Left hindlimb (tissue), 1 donor: ENCODE measurements around the gene WDFY2.
"Not testable (repeated sequence)": the region's sequence is repeated elsewhere in the genome, so short reads cannot be mapped to it uniquely, and the experiment has no call there.

Source experiments
- DNase-seq: peaks from one replicate; pipeline ENCODE4 v3.0.0-alpha.2; 2018

WDFY2 gene

DNA sequence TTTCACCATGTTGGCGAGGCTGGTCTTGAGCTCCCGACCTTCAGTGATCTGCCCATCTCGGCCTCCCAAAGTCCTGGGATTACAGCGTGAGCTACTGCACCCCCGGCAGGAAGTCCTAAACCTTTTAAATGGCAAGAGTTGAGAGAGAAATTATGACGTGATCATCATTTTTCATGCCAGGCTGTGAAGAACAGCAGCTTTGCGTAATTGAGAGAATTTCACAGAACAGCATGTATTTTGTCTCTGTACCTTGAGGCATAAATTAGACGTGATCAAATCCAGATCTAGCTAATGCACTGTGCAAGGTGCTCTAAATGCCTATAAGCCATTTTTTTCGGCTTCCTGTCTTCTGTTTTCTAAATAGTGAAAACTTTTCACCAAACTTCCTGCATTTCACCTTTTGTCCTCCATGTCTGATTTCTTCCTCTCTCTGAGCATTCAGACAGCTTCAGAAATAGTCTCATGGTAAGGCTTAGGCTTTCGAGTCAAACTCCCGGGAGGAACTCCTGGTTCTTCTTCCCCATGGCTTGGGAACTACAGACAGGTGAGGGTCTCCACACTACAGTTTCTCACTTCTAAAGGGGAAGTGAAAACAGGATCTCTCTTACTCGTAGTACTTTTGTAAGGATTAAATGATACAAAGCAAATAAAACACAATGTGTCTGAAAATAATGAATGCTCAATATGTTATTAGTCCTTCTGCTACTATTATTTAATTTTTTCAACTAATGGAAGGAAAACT lies 51.0 kb downstream of the WDFY2 start:
- no peak for DNase-seq

DNA sequence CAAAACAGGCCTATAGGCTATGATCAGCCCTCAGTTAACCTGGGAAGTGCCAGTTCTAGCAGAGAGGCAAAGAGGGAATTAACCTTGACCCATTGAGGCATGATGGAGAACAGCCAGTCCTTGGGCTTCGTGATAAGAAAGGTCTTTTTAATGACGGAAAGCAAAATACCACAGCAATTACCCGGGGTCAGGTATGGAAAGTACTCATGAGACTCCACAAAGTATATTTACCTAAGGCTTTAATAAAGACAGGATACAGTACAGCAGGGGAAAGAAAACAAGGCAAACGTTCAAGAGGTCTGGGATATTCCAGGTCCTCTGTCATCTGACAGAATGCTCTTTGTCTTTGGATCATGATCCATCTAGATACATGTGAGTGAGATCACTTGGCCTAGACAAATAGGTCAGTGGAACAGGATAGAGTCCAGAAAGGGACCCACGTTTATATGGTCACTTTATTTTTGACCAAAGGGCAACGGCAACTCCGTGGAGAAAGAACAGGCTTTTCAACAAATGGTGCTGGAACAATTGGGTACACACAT lies 52.2 kb downstream of the WDFY2 start:
- DNase-seq = no peak

DNA sequence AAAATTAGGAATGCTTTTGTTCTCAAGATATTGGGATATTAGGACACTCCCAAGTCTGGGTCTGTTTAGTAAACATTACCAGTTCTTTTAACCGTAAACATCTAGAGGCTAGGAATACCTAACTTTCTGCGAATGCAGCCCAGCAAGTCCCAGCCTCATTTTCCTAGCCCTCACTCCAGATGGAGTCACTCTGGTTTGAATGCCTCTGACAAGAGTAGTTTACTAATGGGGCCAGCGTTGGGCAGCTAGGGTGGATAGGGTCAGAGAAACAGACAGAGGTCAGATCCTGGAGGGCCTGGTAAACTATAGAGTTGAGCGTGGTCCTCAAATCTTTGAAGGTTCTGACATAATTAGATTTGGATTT lies 53.6 kb downstream of the WDFY2 start:
- no peak for DNase-seq

DNA sequence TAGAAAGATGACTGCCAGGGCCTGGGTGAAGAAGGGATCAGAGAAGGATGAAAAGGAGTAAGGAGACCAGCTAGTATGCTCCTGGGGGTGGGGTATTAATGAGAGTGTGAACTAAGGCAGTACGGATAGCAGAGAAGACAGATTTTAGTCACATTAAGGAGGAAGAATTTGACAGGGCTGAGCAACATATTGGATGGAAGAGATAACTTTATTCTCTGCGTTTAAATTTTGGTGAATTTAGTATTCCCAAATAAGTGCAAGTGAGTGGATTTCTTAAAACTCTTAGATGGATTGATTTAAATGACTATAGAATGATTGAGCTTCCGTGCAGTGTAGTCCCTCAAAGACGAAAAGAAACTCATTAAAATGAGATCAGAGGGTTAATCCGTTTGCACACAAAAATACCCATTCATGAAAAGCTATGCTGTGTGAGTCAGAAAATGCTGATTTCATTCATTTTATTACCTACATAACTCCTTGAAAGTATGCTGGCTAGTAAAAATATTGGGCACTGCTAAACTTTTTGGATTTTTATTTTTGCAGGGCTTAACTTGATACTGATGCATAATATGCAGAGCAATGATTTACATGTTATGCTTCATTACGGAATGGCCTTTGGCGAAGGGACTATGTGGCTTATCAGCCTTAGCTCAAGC lies 54.1 kb downstream of the WDFY2 start:
- DNase-seq = no peak

DNA sequence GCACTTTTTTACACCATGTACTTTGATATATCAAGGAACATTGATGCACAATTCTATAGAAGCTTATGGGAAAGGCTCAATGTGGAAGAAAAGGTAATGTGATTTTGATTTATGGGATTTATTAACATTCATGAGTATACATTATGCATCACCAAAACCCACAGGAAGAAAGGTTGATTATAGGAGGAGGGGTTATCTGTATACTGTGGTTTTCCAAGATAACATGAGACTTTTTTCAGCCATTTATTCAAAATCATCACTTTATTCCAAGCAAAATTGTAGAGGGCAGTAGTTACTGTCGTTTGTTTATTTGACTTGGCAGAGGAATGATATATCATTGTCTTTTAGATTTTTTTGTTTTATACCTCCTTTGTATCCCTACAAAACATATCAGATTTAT lies 54.9 kb downstream of the WDFY2 start:
- DNase-seq = no peak

DNA sequence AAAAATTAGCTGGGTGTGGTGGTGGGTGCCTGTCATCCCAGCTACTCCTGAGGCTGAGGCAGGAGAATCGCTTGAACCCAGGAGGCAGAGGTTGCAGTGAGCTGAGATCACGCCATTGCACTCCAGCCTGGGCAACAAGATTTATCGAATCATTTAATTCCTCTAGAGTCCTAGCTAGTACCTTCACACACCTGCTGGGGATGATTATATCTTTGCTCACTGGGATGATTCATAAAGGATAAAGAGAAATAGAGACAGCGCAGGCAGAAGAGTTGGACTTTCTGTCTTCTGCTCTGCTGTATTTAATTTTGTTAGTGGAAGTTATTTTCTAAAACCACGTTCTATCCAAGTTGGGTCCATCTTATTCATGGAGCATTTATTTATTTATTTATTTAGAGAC lies 56.4 kb downstream of the WDFY2 start:
- DNase-seq = not testable (repeated sequence)

DNA sequence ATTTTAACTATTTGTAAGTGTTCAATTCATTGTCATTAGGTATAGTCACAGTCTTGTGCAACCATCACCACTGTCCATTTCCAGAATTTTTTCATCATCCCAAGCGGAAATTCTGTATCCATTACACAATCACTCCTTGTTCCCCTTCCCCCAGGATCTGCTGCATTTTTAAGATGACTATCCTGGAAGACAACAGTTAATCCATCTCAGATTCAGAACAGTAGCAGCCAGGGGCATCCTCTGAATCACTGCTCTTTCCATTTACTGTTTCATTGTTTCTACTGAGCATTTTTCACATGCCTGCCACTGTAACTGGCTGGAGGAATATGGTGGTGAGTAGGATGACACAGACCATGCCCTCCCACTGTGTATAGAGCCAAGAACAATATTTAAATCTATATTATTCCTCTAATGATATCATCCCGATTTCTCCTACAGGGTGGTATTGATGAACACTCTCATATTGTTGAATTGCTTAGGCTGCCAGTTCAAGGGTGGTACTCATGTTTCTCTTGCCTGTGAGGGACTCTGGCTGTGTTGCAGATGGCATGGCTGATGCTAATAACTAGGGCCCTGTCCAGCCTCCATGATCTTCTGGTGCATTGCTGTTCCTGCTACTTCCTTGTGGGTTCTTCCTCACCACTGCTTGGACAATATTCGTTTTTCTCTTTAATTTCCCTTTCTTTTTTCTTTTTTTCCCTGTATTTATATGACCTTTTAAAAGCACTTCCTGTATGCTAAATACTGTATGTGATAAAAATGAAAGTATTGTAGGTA lies 59.0 kb downstream of the WDFY2 start:
- no peak for DNase-seq

DNA sequence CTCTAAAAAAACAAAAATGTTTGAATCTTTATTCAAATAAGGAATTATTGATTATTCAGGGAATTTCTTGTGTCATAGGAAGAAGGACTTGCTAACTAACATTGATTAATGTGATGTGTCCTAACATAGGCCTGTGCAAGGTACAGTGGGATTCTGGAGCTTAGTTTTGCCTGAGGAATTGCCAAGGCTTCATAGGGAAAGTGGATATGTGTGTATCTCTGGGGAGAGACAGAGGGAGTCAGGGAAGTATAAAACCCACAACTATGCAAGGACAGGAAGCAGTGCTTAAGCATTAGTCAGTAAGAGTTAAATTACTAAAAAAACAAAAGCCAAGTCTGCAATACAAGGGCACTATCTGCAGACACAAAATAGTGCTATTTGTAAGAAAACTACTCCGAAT lies 59.6 kb downstream of the WDFY2 start:
- no peak for DNase-seq

DNA sequence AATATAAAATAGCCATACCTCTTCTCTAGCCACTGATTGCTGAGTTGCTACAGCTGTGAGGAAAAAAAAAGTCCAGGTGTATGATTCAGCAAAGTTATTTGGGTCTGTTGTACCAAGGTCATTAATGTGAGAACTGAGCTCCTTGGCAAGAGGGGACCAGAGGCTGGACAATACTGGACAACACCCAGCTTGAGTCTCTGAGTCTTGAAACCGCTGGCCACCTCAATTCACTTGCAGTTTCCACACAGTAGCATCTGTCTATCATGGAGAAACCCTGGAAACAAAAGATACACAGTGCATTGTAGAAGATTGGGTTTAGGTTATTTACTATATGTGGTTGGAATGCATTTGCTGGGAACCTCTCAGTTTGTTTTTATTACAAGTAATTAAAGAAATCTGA lies 60.4 kb downstream of the WDFY2 start:
- DNase-seq = no peak

DNA sequence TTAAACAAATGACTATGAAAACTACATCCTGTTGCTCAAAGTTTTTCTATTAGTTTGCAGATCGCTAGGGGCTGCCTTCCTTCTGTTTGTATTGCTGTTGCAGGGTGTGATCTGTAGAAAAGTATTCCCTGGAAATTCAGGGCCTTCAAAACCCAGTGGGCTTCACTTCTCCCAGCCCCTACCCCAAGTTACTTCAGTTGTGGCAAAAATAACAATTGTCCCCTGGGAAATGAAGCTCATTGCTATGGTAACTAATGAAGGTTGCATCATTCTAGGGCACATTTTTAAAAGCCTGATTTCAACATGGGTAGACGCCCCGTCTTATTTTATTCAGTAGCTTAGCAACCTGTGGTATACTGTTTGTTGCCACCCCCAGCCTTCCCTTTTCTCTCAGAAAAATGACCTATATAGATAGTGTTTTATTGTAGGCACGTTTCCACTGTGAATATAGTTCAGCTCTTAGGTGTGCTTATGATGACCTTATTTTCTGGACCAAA lies 60.9 kb downstream of the WDFY2 start:
- no peak for DNase-seq

DNA sequence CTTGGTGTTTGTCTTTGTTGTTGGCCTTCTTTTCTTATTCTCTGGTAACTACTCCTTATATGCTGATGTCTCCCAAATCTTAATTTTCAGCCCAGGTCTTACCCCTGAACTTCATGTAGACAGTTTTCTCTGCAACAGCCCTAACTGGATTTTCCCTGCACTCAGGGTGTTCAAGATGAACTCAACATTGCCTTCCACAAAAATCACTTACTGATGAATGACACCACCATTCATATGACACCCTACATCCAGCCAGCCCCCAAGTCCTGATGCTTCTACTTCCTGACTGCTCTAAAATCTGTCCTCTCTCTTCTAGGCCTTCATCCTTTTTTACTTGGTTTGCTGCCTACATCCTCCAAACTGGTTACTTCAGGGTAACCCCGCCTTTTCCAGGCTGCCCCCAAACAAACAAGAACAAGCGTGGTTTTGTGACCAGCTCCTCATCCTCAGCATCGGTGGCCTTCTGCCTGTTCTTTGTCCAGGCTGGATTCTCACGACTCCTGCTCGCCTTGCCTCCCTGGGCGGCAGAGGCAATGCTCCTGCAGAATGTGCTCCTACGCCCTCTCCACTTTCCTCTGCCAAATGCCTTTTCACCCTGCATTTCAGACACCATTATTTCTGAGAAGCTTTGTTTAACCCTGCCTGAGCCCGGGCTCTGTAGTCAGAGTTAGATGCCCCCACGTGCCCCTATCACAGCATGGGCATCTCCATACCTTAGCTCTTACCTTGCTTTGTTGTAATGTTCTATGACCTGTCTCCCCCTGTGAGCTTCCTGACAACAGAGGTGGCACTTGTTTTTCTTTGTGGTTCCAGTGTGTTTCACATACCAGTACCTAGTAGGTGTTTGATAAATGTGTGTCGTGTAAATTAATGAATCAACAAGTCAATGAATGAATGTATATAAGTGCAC lies 61.8 kb downstream of the WDFY2 start:
- no peak for DNase-seq

DNA sequence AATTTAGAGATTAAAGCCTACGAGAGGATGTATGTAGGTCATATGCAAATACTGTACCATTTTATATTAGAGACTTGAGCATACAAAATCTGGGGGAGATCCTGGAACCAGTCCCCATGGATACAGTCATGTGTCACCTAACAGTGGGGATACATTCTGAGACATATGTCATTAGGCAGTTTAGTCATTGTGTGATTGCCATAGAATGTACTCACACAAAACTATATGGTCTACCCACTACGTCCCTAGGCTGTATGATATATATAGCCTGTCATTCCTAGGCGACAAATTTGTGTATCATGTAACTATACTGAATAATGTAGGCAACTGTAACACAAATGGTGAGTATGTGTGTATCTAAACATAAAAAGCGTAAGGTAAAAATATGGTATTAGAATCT lies 62.8 kb downstream of the WDFY2 start:
- no peak for DNase-seq

DNA sequence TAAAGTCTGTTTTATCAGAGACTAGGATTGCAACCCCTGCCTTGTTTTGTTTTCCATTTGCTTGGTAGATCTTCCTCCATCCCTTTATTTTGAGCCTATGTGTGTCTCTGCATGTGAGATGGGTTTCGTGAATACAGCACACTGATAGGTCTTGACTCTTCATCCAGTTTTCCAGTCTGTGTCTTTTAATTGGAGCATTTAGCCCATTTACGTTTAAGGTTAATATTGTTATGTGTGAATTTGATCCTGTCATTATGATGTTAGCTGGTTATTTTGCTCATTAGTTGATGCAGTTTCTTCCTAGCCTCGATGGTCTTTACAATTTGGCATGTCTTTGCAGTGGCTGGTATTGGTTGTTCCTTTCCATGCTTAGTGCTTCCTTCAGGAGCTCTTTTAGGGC lies 67.9 kb downstream of the WDFY2 start:
- DNase-seq = not testable (repeated sequence)

DNA sequence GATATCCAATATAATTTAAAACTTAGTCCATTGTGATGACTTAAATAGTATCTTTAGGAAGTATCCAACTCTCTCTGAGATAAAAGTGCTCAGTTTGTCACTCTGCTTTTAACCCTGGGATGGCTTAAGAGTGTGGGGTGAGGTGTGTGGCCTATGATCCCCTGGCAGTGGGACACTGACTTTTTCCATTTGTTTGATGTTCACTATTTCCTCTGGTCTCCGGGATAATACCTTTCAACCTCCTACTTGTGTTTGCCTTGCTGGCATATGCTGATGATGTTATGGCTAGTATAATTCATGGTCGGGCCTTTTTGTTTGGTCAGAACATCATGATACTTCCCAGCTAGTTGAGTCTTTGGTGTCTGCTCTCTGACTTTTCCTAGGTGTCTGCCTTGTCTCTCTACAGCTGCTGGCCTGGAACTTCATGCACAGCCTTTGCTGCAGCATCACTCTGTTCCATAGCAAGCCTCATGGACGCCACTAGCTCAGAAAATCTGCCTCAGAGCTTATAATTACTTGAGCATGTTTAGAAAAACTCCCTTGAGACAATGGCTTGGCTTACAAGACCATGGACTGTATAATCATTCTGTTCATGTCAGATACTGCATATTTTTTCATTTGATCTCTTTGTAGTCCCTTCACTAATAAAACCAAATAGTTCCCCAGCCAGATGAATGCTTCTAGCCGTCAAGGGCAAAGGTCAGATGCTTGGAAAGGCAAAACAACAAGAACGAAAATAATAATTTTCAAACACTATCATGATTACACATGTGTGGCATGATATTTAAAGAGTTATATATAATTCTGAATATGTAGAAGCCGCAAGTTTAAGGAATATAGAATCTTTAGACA lies 75.2 kb downstream of the WDFY2 start:
- no peak for DNase-seq

DNA sequence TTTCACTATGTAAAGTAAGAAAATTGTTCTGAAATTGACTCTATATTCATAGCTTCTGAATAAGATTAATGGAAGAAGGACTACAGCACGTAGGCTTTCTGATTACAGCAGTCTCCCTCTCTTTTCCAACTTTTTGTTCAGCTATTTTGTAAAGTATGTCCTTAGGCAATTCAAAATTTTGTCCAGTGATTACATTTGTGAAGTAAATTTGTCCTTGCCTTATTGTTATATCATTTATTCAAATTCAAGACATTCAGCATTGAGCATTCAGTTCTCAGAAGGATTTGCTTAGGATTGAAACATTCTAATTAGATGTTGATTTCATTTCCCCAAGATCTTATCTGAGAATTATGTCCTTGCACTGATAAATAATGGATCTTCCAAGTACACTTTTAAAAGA lies 76.6 kb downstream of the WDFY2 start:
- no peak for DNase-seq

DNA sequence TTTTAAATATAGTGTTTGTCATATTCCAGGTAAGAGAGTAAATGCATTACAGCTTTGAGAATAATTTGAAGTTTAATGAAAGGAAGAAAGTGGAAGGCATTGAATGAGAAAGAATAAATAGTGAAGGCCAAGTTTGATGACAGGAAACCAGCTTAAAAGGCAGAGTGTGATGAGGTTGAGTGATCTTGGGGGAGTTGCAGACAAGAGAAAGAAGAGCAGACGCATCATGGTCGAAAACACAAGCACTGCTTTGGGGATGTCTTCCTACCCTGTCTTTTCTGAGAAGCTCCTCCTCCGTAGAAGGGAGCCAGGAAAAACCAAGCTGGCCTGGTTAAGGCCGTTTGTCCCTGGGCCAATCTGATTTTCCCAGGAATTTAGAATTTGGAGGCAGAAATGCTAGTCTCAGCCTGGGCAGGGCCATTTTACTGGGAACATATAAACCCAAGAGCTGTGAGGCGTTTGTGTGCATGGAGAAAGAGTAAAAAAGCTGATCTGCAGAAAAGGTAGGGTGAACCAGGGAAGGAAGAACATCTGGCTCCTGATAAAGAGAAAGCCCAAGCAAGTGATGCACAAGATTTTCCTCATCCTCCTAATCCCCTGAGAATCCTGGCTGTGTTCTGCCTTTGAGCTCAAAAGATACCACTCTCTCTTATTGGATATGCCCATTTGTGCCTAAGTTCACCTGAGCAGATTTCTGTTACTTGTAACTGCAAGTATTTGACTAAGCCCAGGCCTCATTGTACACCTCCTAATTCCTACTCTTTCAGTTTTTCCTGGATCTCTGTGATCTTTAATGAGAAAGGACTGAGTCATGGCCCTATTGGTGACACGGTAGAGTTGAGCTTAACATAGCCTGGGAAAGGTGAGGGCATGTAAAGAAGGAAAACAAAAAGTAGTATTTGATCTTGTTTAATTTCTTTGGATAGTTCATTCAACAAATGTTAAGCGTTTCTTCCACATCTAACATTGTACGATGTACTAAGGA lies 80.0 kb downstream of the WDFY2 start:
- DNase-seq = no peak

DNA sequence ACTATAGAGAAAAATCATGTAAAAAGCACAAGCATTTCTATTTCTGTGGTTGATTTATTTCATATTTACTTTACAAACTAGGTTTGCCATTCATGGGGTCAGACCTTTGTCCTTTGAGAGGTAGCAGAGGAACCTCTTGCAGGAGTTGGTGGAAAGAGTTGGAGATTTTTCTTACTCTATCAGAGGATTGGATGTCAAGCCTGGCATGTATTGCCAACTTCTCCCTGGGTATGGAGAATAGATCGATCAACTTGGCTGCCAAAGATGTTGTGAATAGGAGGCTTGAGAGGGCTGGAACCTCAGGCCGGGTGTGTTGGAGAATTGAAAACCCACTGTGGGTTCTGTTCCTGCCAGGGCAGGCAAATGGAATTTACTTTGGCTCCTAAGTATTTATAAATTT lies 81.2 kb downstream of the WDFY2 start:
- DNase-seq = no peak

DNA sequence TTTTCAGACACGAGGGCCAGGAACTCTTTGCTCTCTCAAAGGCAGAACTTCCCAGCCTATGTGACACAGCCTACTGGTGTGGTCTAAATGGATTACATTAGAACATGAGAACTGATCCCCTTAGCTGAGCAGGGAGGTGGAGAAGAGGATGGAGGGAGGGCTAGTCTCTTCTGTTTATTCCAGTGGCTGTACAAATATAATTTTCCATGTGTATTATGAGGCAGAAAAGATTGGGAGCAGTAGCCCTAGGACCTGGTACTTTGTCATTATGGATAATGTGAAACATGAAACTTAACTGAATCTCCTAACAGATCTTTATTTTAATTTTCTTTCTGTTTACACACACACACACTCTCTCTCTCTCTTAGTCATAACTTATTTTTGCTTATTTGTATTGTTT lies 82.1 kb downstream of the WDFY2 start:
- no peak for DNase-seq

DNA sequence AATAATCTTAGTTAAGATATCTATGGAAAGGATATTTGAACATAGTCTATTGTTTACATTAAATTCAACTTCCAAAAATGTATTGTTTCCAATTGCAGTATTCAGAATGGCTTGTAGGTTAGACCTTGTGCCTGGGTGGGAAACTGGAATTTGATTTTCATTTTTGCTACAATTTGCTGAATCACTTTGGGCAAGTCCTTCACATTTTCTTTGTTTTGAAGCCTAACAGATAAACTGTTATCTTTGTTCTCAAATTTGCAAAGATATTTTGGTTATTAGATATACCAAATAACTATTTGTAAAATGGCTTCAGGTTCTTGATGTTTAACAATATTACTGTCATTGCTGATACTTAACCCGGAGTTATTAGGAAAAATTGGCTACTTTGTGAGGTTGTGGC lies 82.6 kb downstream of the WDFY2 start:
- DNase-seq = no peak

DNA sequence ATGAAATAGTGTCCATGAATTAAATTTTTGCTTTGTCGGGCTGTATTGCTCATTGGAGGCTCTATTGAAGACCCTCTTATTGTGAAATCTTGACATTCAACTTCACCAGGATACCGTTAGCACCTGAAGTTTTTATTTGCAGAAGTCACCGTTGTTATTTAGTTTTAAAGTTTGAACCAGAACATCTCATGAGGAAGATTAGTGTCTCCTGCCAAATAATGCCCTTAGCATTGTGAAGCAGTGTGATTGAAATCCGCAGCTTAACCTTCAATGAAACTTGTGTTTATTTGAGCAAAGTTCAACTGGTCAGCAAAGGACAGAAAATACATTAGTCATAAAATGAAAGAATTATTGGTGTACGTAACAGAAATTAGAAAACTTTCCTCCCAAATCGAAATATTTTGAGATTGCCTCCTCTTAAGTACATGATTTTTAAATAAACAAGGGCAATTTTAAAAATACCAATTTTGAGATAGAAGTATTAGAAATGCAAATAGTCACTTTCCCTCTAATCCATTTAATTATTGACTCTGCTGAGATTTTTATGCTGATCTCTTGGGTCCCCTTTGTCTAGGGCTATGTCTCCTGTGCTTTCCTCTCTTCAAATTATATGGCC lies 84.4 kb downstream of the WDFY2 start:
- no peak for DNase-seq
